ENCODE measurements around the gene CTSO. TPM values are rescaled to one million over a fixed set of nuclear protein-coding genes. Genes with fewer than 3 reads are reported as not detected.

Gene CTSO
- total and polyA plus RNA-seq, 2 experiments from 2014 or later: 0.44 to 0.83 TPM

GRCh38 chr4:155875878-155876277, 77.8 kb downstream of the CTSO start:
- Histone ChIP-seq H3K9me2 (ENCODE audit: insufficient read depth) (0 out of 2 replicates have a peak, but pooled peaks cover 3% of the 10 kb centered on the region), H3K4me1 (ENCODE audit: insufficient read depth) (no peaks in the 10 kb centered on the region; the same call in 1 of the 2 replicates), H3K4me3 (no peak overlapping the region), H3K36me3 (ENCODE audit: insufficient read depth) (peaks cover 12% of the 10 kb centered on the region), H3F3A (replicated peaks; ENCODE audit: low read depth) (no peaks in the 10 kb centered on the region), H2AFZ (no peak overlapping the region), H3K79me2 (replicated peaks; ENCODE audit: insufficient read depth) (no peaks in the 10 kb centered on the region), H3K4me2 (no peak overlapping the region), H3K27ac (ENCODE audit: low read depth) (no peak overlapping the region), H3K27me3 (ENCODE audit: insufficient read depth) (no peaks in the 10 kb centered on the region), H4K20me1 (replicated peaks; ENCODE audit: insufficient read depth) (no peaks in the 10 kb centered on the region)
- Mint-ChIP-seq H3K9me3 (peaks cover 60% of the 10 kb centered on the region), H3K4me3 (no peak overlapping the region), H3K36me3 (ENCODE audit: low read depth) (peaks cover 35% of the 10 kb centered on the region), H3K4me1 (peaks cover 8% of the 10 kb centered on the region; the same call in 2 of the 3 replicates), H3K27me3 (ENCODE audit: insufficient read depth, low read depth, poor library complexity) (no peaks in the 10 kb centered on the region), H3K27ac (no peak overlapping the region)
- TF ChIP-seq ZNF331 (CRISPR knock-in tag; IDR thresholded peaks at IDR 0.05; ENCODE audit: low read depth) (no peak), STAT1 (IDR thresholded peaks at IDR 0.05; ENCODE audit: unreplicated experiment) (no peak), POLR2AphosphoS5 (IDR thresholded peaks at IDR 0.05; ENCODE audit: low read depth) (no peak), CREB1 (CRISPR knock-in tag; IDR thresholded peaks at IDR 0.05; ENCODE audit: low read depth) (no peak), REST (IDR thresholded peaks at IDR 0.05; ENCODE audit: unreplicated experiment) (no peak)
- DNase-seq (ENCODE audit: low spot score): no peak
- no peak for ATAC-seq

Other genes with a start within 250 kb of the CTSO start
- 4.3 TPM in 2 replicates for gene GUCY1B1, start 194.8 kb downstream of the CTSO start, total RNA-seq (2014; rRNA removed; shearing (Covaris generic))
- gene GUCY1B1, start 194.8 kb downstream of the CTSO start, polyA plus RNA-seq (2016; fragmentation: Nextera tagmentation; extraction: Ambion mirVana): 2.3 and 2.6 TPM in 2 replicates
- gene ASIC5, start 87.6 kb downstream of the CTSO start, total RNA-seq (2014; rRNA removed; shearing (Covaris generic)): not detected in 2 replicates
- gene ASIC5, start 87.6 kb downstream of the CTSO start, polyA plus RNA-seq (2016; fragmentation: Nextera tagmentation; extraction: Ambion mirVana): not detected in 2 replicates
- gene TDO2, start 50.2 kb downstream of the CTSO start, total RNA-seq (2014; rRNA removed; shearing (Covaris generic)): 0.10 TPM in 1 of 2 replicates, not detected in the other
- not detected in 2 replicates for gene TDO2, start 50.2 kb downstream of the CTSO start, polyA plus RNA-seq (2016; fragmentation: Nextera tagmentation; extraction: Ambion mirVana)

Data from GM23338 (cell line).